Endometrium (tissue), 2 donors: ENCODE data around the gene MRPS14.
"Not testable (repeated sequence)": the region's sequence is repeated elsewhere in the genome, so short reads cannot be mapped to it uniquely, and the experiment has no call there.

ENCODE experiments used
- FAIRE-seq: peaks from 2 replicates; lab custom pipeline; 2012; peaks lifted over from hg19 to GRCh38; lab: Jason Lieb, UNC
- donor health status: control.
- donor health status: control.

MRPS14 gene

GRCh38 chr1:175023043-175023921, at the start of gene MRPS14:
MRPS14 (minus strand) TSS chr1:175023425; CDS start chr1:175023408, 17 bp downstream.
- peak; percentile 94 for FAIRE-seq

GRCh38 chr1:175072099-175072951, 49.1 kb upstream of the MRPS14 start:
- FAIRE-seq: no peak

- FAIRE-seq: no peak
Measured at GRCh38 chr1:175071276-175071943, 48.2 kb upstream of the MRPS14 start.

GRCh38 chr1:175070818-175071217, 47.6 kb upstream of the MRPS14 start:
- no peak for FAIRE-seq

GRCh38 chr1:175067362-175068106, 44.3 kb upstream of the MRPS14 start, which contains the start of gene TNN:
TNN (plus strand) TSS chr1:175067833; CDS start chr1:175077419, 9,586 bp downstream.
- no peak for FAIRE-seq

- FAIRE-seq: no peak
Measured at GRCh38 chr1:175062858-175063257, 39.6 kb upstream of the MRPS14 start.

- no peak for FAIRE-seq
Measured at GRCh38 chr1:175062339-175062738, 39.1 kb upstream of the MRPS14 start.

- FAIRE-seq: no peak
Measured at GRCh38 chr1:175054736-175055135, 31.5 kb upstream of the MRPS14 start.

GRCh38 chr1:175050992-175051391, 27.8 kb upstream of the MRPS14 start:
- FAIRE-seq: no peak

- no peak for FAIRE-seq
Measured at GRCh38 chr1:175045519-175045918, 22.3 kb upstream of the MRPS14 start.

GRCh38 chr1:175045097-175045496, 21.9 kb upstream of the MRPS14 start:
- FAIRE-seq: no peak

- FAIRE-seq: not testable (repeated sequence)
Measured at GRCh38 chr1:175044591-175044990, 21.4 kb upstream of the MRPS14 start.

- FAIRE-seq: no peak
Measured at GRCh38 chr1:175043824-175044223, 20.6 kb upstream of the MRPS14 start.

- FAIRE-seq: no peak
Measured at GRCh38 chr1:175042650-175043049, 19.4 kb upstream of the MRPS14 start.

GRCh38 chr1:175040324-175040879, 17.2 kb upstream of the MRPS14 start:
- FAIRE-seq: no peak

GRCh38 chr1:175037416-175037815, 14.2 kb upstream of the MRPS14 start:
- no peak for FAIRE-seq

GRCh38 chr1:175036476-175036875, 13.3 kb upstream of the MRPS14 start:
- FAIRE-seq: no peak

GRCh38 chr1:175035865-175036264, 12.6 kb upstream of the MRPS14 start:
- no peak for FAIRE-seq

GRCh38 chr1:175034775-175035174, 11.6 kb upstream of the MRPS14 start:
- FAIRE-seq: no peak

GRCh38 chr1:175033953-175034352, 10.7 kb upstream of the MRPS14 start:
- FAIRE-seq: no peak

GRCh38 chr1:175024773-175025172, 1.5 kb upstream of the MRPS14 start:
- FAIRE-seq: no peak
